ENCODE results near the gene ROBO1. TPM values are rescaled to one million over a fixed set of nuclear protein-coding genes. Genes with fewer than 3 reads are reported as not detected.
"Not testable (repeated sequence)": the region's sequence is repeated elsewhere in the genome, so short reads cannot be mapped to it uniquely, and the experiment has no call there.

ROBO1 gene
- total RNA-seq, 1 donor from 2014 or later, result 73.8 TPM

GRCh38 chr3:78689378-78689777 is 1078.4 kb downstream of the ROBO1 start:
- H3K27me3 Mint-ChIP-seq (ENCODE audit: unreplicated experiment), result no peaks in the 10 kb centered on the region
- peaks cover 16% of the 10 kb centered on the region for H3K4me1 Mint-ChIP-seq (ENCODE audit: unreplicated experiment)
- no peak for TF ChIP-seq CTCF (IDR thresholded peaks at IDR 0.05)
- H3K4me3 Mint-ChIP-seq (ENCODE audit: unreplicated experiment), result no peak overlapping the region
- peaks cover 6% of the 10 kb centered on the region for H3K9me3 Mint-ChIP-seq (ENCODE audit: unreplicated experiment)
- no peak overlapping the region for H3K27ac Mint-ChIP-seq (ENCODE audit: unreplicated experiment)
- DNase-seq (ENCODE audit: extremely low spot score, unreplicated experiment), result no peak
- peaks cover 5% of the 10 kb centered on the region for H3K36me3 Mint-ChIP-seq (ENCODE audit: unreplicated experiment)

GRCh38 chr3:78687520-78687919 is 1080.3 kb downstream of the ROBO1 start:
- no peak overlapping the region for H3K4me3 Mint-ChIP-seq (ENCODE audit: unreplicated experiment)
- DNase-seq (ENCODE audit: extremely low spot score, unreplicated experiment), result no peak
- TF ChIP-seq CTCF (IDR thresholded peaks at IDR 0.05), result no peak

GRCh38 chr3:78683284-78683683 is 1084.5 kb downstream of the ROBO1 start:
- H3K27me3 Mint-ChIP-seq (ENCODE audit: unreplicated experiment), result no peaks in the 10 kb centered on the region
- peaks cover 7% of the 10 kb centered on the region for H3K9me3 Mint-ChIP-seq (ENCODE audit: unreplicated experiment)
- H3K27ac Mint-ChIP-seq (ENCODE audit: unreplicated experiment), result no peak overlapping the region
- no peak overlapping the region for H3K4me3 Mint-ChIP-seq (ENCODE audit: unreplicated experiment)
- no peak for DNase-seq (ENCODE audit: extremely low spot score, unreplicated experiment)
- peaks cover 17% of the 10 kb centered on the region for H3K36me3 Mint-ChIP-seq (ENCODE audit: unreplicated experiment)
- H3K4me1 Mint-ChIP-seq (ENCODE audit: unreplicated experiment), result no peaks in the 10 kb centered on the region
- TF ChIP-seq CTCF (IDR thresholded peaks at IDR 0.05), result no peak

More at GRCh38 chr3:78687520-78687919, 1080.3 kb downstream of the ROBO1 start:
- Mint-ChIP-seq H3K9me3 (ENCODE audit: unreplicated experiment) (peaks cover 7% of the 10 kb centered on the region), H3K27ac (ENCODE audit: unreplicated experiment) (no peak overlapping the region), H3K4me1 (ENCODE audit: unreplicated experiment) (peaks cover 16% of the 10 kb centered on the region), H3K36me3 (ENCODE audit: unreplicated experiment) (peaks cover 12% of the 10 kb centered on the region), H3K27me3 (ENCODE audit: unreplicated experiment) (no peaks in the 10 kb centered on the region)

DNA sequence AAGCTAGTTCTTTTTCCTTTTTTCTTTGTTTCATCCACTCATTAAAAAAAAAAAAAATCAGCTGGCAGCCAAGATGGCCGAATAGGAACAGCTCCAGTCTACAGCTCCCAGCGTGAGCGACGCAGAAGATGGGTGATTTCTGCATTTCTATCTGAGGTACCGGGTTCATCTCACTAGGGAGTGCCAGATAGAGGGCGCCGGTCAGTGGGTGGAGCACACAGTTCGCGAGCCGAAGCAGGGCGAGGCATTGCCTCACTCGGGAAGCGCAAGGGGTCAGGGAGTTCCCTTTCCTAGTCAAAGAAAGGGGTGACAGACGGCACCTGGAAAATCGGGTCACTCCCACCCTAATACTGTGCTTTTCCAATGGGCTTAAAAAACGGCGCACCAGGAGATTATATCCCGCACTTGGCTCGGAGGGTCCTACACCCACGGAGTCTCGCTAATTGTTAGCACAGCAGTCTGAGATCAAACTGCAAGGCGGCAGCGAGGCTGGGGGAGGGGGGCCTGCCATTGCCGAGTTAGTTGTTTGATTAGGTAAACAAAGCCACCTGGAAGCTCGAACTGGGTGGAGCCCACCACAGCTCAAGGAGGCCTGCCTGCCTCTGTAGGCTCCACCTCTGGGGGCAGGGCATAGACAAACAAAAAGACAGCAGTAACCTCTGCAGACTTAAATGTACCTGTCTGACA is 1092.5 kb downstream of the ROBO1 start:
- not testable (repeated sequence) for H3K4me3 Mint-ChIP-seq (ENCODE audit: unreplicated experiment); H3K27me3 Mint-ChIP-seq (ENCODE audit: unreplicated experiment); H3K9me3 Mint-ChIP-seq (ENCODE audit: unreplicated experiment); H3K4me1 Mint-ChIP-seq (ENCODE audit: unreplicated experiment); H3K27ac Mint-ChIP-seq (ENCODE audit: unreplicated experiment); DNase-seq (ENCODE audit: extremely low spot score, unreplicated experiment)
- H3K36me3 Mint-ChIP-seq (ENCODE audit: unreplicated experiment), result peaks cover 13% of the 10 kb centered on the region

DNA sequence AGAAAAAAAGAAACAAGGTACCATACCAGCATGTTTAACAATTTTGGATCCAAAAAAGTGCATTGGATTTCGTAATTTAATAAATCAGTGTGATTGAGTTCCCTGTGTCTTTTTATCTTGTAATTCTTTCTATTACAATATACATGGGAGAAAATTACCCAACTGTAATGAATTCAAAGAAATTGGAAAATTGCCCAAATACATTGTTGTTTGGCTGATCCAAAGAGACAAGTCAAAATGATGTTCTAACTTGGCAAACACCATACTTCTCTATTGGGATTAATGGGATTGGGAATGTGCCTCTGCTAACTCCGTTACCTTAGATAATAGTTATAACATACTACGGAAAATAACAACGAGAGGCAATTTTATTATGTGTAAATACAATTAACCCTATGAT is 1097.1 kb downstream of the ROBO1 start:
- Mint-ChIP-seq H3K4me3 (ENCODE audit: unreplicated experiment) (no peak overlapping the region), H3K4me1 (ENCODE audit: unreplicated experiment) (peaks cover 19% of the 10 kb centered on the region), H3K9me3 (ENCODE audit: unreplicated experiment) (no peaks in the 10 kb centered on the region), H3K27me3 (ENCODE audit: unreplicated experiment) (no peaks in the 10 kb centered on the region), H3K36me3 (ENCODE audit: unreplicated experiment) (peaks cover 15% of the 10 kb centered on the region), H3K27ac (ENCODE audit: unreplicated experiment) (no peak overlapping the region)
- no peak for DNase-seq (ENCODE audit: extremely low spot score, unreplicated experiment)
- no peak for TF ChIP-seq CTCF (IDR thresholded peaks at IDR 0.05)

Measured in osteocyte (in vitro differentiated cells).